HPDE6-E6E7 (cell line): Measurements from ENCODE around the gene PRR14L.
"Not testable (repeated sequence)": the region's sequence is repeated elsewhere in the genome, so short reads cannot be mapped to it uniquely, and the experiment has no call there.

Source experiments
- DNase-seq: peaks from one replicate; pipeline ENCODE4 v3.0.0; 2011; ENCODE audit warnings: missing footprints; ENCODE audit errors: extremely low spot score

Gene PRR14L

GRCh38 chr22:31740314-31740713, 9.6 kb downstream of the PRR14L start:
- not testable (repeated sequence) for DNase-seq

DNA sequence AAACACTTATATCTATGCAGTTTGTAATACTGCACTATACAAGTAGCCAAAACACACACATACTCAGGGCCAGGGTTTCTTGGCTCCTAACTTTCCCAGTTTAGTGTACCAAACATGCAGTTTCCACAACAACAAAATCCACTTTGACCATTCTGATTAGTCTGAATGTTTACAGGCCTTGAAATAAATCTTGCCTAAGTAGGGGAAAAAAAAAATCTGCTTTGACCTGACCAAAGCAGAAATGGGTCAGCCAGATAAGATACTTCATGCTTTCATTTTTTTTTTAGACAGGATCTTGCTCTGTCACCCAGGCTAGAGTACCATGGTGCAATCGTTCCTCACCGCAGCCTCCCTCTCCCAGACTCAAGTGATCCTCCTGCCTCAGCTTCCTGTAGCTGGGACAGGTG, 10.1 kb downstream of the PRR14L start:
- no peak for DNase-seq

DNA sequence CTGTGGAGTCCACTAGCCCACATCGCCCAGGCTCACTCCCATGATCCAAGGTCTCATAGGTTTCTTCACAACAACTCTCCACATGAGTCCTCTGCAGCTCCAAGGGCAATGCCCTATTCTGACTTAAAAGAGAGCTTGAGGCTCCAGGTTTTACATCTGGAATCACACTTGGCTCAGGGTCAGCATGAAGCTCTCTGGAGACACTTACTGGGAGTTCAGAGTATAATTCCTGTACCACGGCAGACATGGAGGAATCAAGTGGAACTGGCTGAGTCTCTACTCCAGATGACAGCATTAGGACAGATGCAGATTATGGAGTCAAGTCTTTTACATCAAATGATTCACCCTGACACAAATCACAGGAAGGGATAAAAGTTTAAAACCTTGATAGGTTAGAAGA, 11.4 kb downstream of the PRR14L start:
- DNase-seq: no peak

DNA sequence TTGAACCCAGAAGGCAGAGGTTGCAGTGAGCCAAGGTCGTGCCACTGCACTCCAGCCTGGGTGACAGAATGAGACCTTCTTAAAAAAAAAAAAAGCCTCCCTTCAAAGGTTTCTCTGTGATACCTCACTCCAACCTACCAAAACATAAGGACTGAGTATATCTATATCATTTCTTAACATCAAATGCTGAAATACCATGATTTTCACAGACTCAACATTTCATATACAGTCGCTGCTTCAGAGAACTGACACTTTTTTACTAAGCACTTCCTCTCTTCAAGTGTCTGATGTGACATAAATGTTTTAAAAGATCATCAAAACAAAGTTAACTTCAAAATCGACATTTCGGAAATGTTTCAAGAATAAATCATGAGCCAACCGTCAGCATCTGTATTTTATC, 12.0 kb downstream of the PRR14L start:
- no peak for DNase-seq

DNA sequence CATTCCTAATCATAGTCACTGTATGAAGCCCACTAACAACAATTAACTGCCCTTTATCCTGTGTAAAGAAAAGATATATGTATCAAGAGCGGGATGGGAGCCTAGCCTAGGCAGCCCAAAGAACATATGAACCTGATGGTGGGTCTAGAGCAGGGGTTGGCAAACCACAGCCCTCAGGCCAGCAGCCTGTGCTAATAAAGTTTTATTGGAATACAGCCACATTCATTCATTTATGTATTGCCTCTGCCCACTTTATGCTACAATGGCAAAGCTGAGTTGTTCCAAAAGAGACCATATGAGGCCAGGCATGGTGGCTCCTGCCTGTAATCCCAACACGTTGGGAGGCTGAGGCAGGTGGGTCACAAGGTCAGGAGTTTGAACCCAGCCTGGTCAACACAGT, 13.5 kb downstream of the PRR14L start:
- no peak for DNase-seq

DNA sequence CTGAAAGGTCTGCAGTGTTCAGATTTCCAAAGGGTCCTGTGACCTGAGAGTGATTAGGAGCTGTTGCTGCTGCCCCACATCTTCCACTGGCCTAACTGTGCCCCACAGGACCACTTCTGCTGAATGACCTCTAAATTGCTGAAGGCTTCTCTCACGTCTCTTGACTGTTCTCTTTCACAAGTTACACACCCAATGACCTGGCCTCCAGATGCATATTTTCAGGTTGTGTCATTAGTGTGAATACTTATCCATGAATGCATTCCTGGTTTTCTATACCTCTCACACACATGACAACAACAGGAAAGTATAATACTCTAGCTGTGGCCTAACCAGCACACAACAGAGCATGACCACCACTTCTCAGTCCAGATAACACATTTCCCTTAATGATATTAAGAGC, 15.4 kb downstream of the PRR14L start:
- peak; percentile 64 for DNase-seq

GRCh38 chr22:31733580-31734079, 16.3 kb downstream of the PRR14L start:
- DNase-seq: no peak

DNA sequence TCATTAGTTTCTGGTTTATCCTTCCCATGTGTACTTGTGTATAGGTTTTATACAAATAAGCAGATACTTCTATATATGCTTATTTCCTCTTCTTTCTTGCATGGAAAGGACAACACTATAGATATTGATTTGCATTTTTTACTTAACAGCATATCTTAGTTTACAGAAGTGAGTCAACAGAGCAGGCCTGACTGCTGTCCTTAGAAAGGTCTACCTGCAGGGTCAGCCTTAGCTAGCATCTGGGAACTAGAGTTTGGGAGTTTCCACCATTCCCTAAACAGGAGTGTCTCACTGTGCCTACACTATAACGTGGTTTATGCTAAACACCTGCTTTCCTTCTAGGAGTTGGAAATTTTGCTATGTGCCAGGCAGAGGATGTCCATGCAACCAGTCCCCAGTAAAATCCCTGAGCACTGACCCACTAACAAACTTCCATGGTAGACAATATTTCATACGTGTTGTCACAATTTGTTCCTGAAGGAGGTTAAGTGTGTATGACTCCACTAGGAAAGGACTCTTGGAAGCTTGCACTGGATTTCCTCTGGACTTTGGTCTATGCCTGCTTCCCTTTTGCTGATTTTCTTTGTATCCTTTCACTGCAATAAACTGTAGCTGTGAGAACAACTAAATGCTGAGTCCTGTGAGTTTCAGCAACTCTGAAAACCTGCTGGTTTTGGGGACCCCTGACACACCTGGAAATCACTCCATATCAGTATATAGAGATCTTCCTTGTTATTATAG, 17.7 kb downstream of the PRR14L start:
- no peak for DNase-seq

- no peak for DNase-seq
Measured at GRCh38 chr22:31730344-31730711, 19.6 kb downstream of the PRR14L start.

DNA sequence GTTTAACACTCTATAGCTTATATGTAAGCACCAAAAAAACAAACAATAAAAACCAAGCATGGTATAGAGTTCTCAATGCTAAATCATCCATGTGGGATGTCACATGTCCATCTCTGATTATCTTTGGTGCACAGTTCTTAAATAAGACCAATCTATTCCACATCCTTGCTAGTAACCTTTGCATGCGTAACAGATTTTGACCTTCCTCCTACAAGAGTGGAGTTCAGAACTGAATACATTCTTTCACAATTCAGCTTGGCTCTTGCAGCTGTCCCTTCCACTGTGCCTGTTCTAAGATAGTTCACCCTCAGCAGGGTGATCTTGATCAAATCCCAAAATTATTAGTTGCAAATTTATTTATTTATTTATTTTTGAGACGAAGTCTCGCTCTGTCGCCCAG, 21.1 kb downstream of the PRR14L start:
- DNase-seq: no peak

GRCh38 chr22:31726692-31727091, 23.2 kb downstream of the PRR14L start:
- DNase-seq: no peak

GRCh38 chr22:31723723-31724122, 26.2 kb downstream of the PRR14L start:
- DNase-seq: no peak

- DNase-seq: no peak
Measured at GRCh38 chr22:31719850-31720471, 30.0 kb downstream of the PRR14L start.

DNA sequence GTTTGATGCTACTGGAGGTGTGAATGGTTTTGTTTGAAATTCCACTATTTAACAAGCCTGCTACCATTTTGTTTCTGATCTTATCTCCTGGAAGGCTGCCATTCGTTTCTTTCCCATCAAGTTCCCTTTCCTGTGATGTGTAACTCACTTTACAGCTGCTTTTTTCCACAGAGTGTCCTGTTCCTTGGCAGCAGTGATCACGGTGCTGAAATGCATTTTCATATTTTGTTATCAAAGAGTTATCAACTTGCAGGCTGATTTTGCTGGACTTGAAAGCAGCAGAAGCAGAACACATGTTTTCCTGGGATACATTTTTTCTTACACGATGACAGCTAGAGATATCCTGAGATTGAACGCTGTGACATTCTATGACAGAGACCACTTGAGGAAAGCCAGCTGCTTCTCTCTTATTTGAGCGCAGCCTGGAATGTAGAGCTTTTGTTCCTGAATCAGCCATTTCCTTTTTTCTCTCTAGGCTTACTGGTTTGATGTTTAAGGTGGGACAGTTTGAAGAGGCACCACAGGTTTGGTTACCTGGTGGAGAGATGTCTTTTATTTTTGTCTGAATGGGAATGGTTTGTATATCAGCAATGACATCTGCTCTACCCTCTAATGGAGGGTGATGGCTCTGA, 34.7 kb downstream of the PRR14L start:
- DNase-seq: no peak

GRCh38 chr22:31711226-31711625, 38.7 kb downstream of the PRR14L start:
- DNase-seq: not testable (repeated sequence)

DNA sequence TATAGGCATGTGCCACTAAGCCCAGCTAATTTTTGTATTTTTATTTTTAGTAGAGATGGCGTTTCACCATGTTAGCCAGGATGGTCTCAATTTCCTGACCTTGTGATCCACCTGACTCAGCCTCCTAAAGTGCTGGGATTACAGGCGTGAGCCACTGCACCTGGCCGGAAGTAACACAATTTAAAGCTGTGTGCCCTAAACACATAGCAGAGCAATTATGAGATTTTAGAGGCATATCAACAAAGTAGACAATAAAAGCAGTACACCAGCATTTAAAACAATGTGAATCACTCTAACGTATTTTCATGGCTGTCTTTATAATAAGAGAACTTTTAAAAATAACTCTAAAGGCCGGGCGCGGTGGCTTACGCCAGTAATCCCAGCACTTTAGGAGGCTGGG, 42.4 kb downstream of the PRR14L start:
- DNase-seq: no peak

GRCh38 chr22:31695423-31695822, 54.5 kb downstream of the PRR14L start:
- DNase-seq: no peak

- DNase-seq: not testable (repeated sequence)
Measured at GRCh38 chr22:31694046-31694445, 55.9 kb downstream of the PRR14L start.

DNA sequence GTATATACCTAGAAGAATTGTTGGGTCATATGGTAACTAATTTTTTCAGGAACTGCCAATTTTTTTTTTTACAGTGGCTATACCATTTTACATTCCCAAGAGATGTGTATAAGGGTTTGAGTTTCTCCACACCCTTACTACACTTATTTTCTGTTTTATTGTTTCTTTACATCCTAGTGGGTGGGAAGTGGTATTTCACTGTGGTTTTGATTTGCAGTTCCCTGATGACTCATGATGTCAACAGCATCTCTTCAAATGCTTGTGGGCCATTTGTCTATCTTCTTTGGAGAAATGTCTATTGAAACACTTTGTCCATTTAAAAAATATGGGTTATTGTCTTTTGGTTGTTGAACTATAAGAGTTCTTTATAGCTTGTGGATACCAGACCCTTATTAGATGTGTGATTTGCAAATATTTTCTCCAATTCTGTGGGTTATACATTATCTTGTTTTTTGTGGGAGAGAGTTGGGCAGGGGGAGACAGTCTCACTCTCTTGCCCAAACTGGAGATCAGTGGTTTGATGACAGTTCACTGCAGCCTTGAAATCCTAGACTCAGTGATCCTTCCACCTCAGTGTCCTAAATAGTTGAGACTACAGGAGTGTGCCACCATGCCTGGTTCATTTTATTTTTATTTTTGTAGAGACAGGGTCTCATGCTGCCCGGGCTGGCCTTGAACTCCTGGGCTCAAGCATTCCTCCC, 57.6 kb downstream of the PRR14L start:
- DNase-seq: no peak

- no peak for DNase-seq
Measured at GRCh38 chr22:31691408-31691807, 58.5 kb downstream of the PRR14L start.

- peak; percentile 95 for DNase-seq
Measured at GRCh38 chr22:31683181-31684105, 66.5 kb downstream of the PRR14L start.
